A375 (cell line): Measurements from ENCODE around the gene GPAT3. TPM values are rescaled to one million over a fixed set of nuclear protein-coding genes. Genes with fewer than 3 reads are reported as not detected.

ENCODE experiments used
- small RNA-seq: library from RNA; depleted of rRNA; stranded (forward); fragments of <200 nt; gene quantifications from one replicate; pipeline ENCODE3, GENCODE V24; 2014
- total RNA-seq: library from RNA; depleted of rRNA; stranded (reverse); fragments of >200 nt; shearing (Covaris generic); gene quantifications from 2 replicates; pipeline ENCODE4 v1.2.3, GENCODE V29; 2014; rRNA removed

The GPAT3 gene
- 117 and 120 TPM in 2 replicates for total RNA-seq

GRCh38 chr4:83535520-83536361 is at the start of gene GPAT3:
GPAT3 (plus strand) TSS chr4:83536108; CDS start chr4:83536623, 515 bp downstream.

Small RNA genes lying within 50 kb of the gene (small RNA-seq; reads per million reads assigned to genes)
- not detected for gene RF00019

Other genes with a start within 250 kb of the GPAT3 start
- gene HPSE, start 201.3 kb upstream of the GPAT3 start, total RNA-seq: 2.4 and 2.7 TPM in 2 replicates
- 15.3 and 17.7 TPM in 2 replicates for gene HELQ, start 80.3 kb upstream of the GPAT3 start, total RNA-seq
- 26.4 and 30.2 TPM in 2 replicates for gene MRPS18C, start 80.0 kb upstream of the GPAT3 start, total RNA-seq
- gene ABRAXAS1, start 51.0 kb upstream of the GPAT3 start, total RNA-seq: 3.8 and 8.4 TPM in 2 replicates